Esophagus muscularis mucosa (tissue), 4 donors: ENCODE results near the gene TBKBP1.

Experiments used
- CTCF ChIP-seq, 3 experiments: fragments of 200-600 bp in 2 of 3; fragments of 450-650 bp in 1 of 3; sonication (generic) in 2 of 3; IDR thresholded peaks; one replicate each; pipeline ENCODE4 v1.5.1; 2017 to 2019; ENCODE audit warnings: antibody characterized with exemption in 3 of 3, mild to moderate bottlenecking in 2 of 3, moderate library complexity in 1 of 3
- EP300 ChIP-seq: sonication (generic); formaldehyde crosslinking; IDR thresholded peaks from one replicate; pipeline ENCODE4 v1.6.1; 2017; ENCODE audit warnings: antibody characterized with exemption
- POLR2A ChIP-seq: fragments of 450-650 bp; IDR thresholded peaks from one replicate; pipeline ENCODE4 v1.6.1; 2017; ENCODE audit warnings: antibody characterized with exemption, moderate library complexity, mild to moderate bottlenecking, low read depth
- POLR2AphosphoS5 ChIP-seq, 2 donors: sonication (generic); formaldehyde crosslinking; IDR thresholded peaks; one replicate each; pipeline ENCODE4 v1.6.1; 2017; ENCODE audit warnings: antibody characterized with exemption in 2 of 2

DNA sequence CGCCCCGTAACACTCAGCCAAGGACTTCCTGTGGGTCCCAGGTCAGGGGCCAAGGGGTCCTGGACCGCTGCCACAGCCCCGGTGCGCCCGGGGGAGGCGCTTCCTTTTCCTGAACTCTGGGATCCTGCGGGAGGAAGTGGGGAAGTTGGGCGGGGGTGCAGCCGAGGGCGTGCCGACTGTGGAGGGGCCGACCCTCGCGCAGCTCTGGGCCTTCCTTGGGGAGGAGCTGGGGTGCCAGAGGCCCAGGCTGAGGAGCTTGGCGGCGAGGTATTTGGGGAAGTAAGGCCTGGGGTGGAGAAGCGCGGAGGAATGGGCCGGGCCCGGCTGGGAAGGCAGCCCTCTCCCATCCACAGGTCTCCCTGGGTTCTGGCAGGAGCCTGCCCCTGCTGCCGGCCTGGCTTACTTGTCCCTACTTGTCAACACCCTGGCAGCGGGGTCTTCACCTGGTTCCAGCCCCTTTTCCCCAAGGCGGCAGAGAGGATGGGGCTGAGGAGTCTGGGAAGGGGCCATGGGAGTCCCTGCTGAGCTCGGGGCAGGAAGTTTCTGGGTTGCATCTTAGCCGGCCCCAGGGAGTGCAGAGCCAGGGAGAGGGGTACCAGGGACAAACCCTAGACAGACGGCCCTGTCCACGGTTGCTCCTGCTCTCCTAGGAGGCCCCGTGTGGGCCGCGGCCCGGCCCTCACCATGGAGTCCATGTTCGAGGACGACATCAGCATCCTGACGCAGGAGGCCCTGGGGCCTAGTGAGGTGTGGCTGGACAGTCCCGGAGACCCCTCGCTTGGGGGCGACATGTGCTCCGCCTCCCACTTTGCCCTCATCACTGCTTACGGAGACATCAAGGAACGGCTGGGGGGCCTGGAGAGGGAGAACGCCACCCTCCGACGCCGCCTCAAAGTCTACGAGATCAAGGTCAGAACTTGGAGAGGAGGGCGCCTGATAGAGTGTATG, 1.7 kb downstream of the TBKBP1 start:
- TF ChIP-seq CTCF (IDR thresholded peaks at IDR 0.05) (no peak), EP300 (no peak), POLR2AphosphoS5 (IDR thresholded peaks at IDR 0.05) (no peak), POLR2A (no peak)
